Muscle of leg (tissue), 11 donors: ENCODE results near the gene DNAJB1. TPM values are rescaled to one million over a fixed set of nuclear protein-coding genes. Genes with fewer than 3 reads are reported as not detected.
"Not testable (repeated sequence)": the region's sequence is repeated elsewhere in the genome, so short reads cannot be mapped to it uniquely, and the experiment has no call there.

Source experiments
- DNase-seq: peaks from one replicate; pipeline ENCODE4 v3.0.0; 2013
- H3K27ac ChIP-seq: one replicate; pipeline ENCODE4 v1.5.1; 2013; ENCODE audit warnings: mild to moderate bottlenecking, low read length, control low read depth
- H3K27me3 ChIP-seq: one replicate; pipeline ENCODE4 v1.6.1; 2013; ENCODE audit warnings: low read length; ENCODE audit not compliant: control insufficient read depth, insufficient read depth
- H3K36me3 ChIP-seq: one replicate; pipeline ENCODE4 v1.6.1; 2013; ENCODE audit warnings: low read length; ENCODE audit not compliant: control insufficient read depth, insufficient read depth
- H3K4me1 ChIP-seq: one replicate; pipeline ENCODE4 v1.6.1; 2013; ENCODE audit warnings: low read length; ENCODE audit not compliant: control insufficient read depth, insufficient read depth
- H3K4me3 ChIP-seq: one replicate; pipeline ENCODE4 v1.5.1; 2013; ENCODE audit warnings: low read length, control low read depth
- H3K9me3 ChIP-seq: replicated peaks from 2 replicates; pipeline ENCODE4 v1.6.1; 2013; ENCODE audit warnings: low read depth, low read length; ENCODE audit not compliant: control insufficient read depth
- WGBS: methylation state at CpG from one replicate; pipeline ENCODE4 v1.1.5; 2013; ENCODE audit warnings: missing lambda C conversion rate; ENCODE audit not compliant: insufficient coverage; 5-methylcytosine and 5-hydroxymethylcytosine counted together
- polyA plus RNA-seq, 8 donors: library from polyadenylated mRNA; unstranded; fragments of 120-200 nt; gene quantifications; one replicate each; pipeline versions ENCODE4 v1.2.1 to v1.2.3, GENCODE V29; 2013; ENCODE audit warnings: inconsistent platforms in 1 of 8, low replicate concordance in 1 of 8; ENCODE audit not compliant: insufficient read length in 8 of 8, insufficient read depth in 1 of 8
- total RNA-seq: library from RNA; stranded (reverse); fragments of 120-200 nt; gene quantifications from one replicate; pipeline ENCODE4 v1.2.4, GENCODE V29; 2013

DNAJB1 gene
- total and polyA plus RNA-seq, 9 donors = 51.1 to 87.7 (median 75.2) TPM

- peaks cover 37% of the 10 kb centered on the region for H3K36me3 ChIP-seq
- WGBS = 90% methylated on average over 10 of the region's 14 CpGs
- H3K9me3 ChIP-seq = no peaks in the 10 kb centered on the region
- H3K4me3 ChIP-seq = no peak overlapping the region
- DNase-seq = no peak
- no peaks in the 10 kb centered on the region for H3K27me3 ChIP-seq
- H3K27ac ChIP-seq = no peak overlapping the region
- H3K4me1 ChIP-seq = peaks cover 36% of the 10 kb centered on the region
Measured at GRCh38 chr19:14512406-14512961, 5.7 kb downstream of the DNAJB1 start.

- peaks cover 29% of the 10 kb centered on the region for H3K36me3 ChIP-seq
- peak overlapping the region; percentile 29 for H3K27ac ChIP-seq
- H3K27me3 ChIP-seq = no peaks in the 10 kb centered on the region
- H3K4me3 ChIP-seq = no peak overlapping the region
- H3K4me1 ChIP-seq = peaks cover 26% of the 10 kb centered on the region
- WGBS = 72% methylated on average over 3 of the region's 4 CpGs
- no peaks in the 10 kb centered on the region for H3K9me3 ChIP-seq
- DNase-seq = no peak
Measured at GRCh38 chr19:14511229-14511593, 7.0 kb downstream of the DNAJB1 start.

GRCh38 chr19:14510311-14511228, 7.6 kb downstream of the DNAJB1 start:
- peak; percentile 85 for DNase-seq
- peaks cover 26% of the 10 kb centered on the region for H3K4me1 ChIP-seq
- no peaks in the 10 kb centered on the region for H3K27me3 ChIP-seq
- H3K36me3 ChIP-seq = peaks cover 23% of the 10 kb centered on the region
- H3K9me3 ChIP-seq = no peaks in the 10 kb centered on the region
- H3K4me3 ChIP-seq = no peak overlapping the region
- peak overlapping the region; percentile 65 for H3K27ac ChIP-seq
- WGBS = 33% methylated on average over 9 of the region's 22 CpGs

- Histone ChIP-seq H3K4me1 (peaks cover 21% of the 10 kb centered on the region), H3K36me3 (peaks cover 1% of the 10 kb centered on the region), H3K4me3 (no peak overlapping the region), H3K27ac (no peak overlapping the region), H3K9me3 (no peaks in the 10 kb centered on the region), H3K27me3 (no peaks in the 10 kb centered on the region)
- 55% methylated on average over 4 of the region's 12 CpGs for WGBS
- no peak for DNase-seq
Measured at GRCh38 chr19:14507704-14508542, 10.3 kb downstream of the DNAJB1 start.

- Histone ChIP-seq H3K36me3 (no peaks in the 10 kb centered on the region), H3K27ac (peak overlapping the region; percentile 68), H3K27me3 (no peaks in the 10 kb centered on the region), H3K4me3 (no peak overlapping the region), H3K4me1 (peaks cover 17% of the 10 kb centered on the region), H3K9me3 (no peaks in the 10 kb centered on the region)
- DNase-seq = peak; percentile 62
- WGBS = 21% methylated on average over 11 of the region's 19 CpGs
Measured at GRCh38 chr19:14505488-14506239, 12.5 kb downstream of the DNAJB1 start.

- DNase-seq, H3K27ac ChIP-seq, H3K27me3 ChIP-seq, H3K36me3 ChIP-seq, H3K4me3 ChIP-seq, H3K9me3 ChIP-seq: not testable (repeated sequence)
- H3K4me1 ChIP-seq = peaks cover 15% of the 10 kb centered on the region
- WGBS = 90% methylated on average over 2 of the region's 8 CpGs
Measured at GRCh38 chr19:14504575-14504974, 13.6 kb downstream of the DNAJB1 start.

GRCh38 chr19:14503285-14503684, 14.9 kb downstream of the DNAJB1 start:
- Histone ChIP-seq H3K27ac (no peak overlapping the region), H3K27me3 (no peaks in the 10 kb centered on the region), H3K9me3 (no peaks in the 10 kb centered on the region), H3K4me3 (no peak overlapping the region), H3K4me1 (peaks cover 10% of the 10 kb centered on the region), H3K36me3 (no peaks in the 10 kb centered on the region)
- DNase-seq = no peak
- WGBS = 47% methylated on average over 1 of the region's 1 CpG

- Histone ChIP-seq H3K27me3 (no peaks in the 10 kb centered on the region), H3K4me1 (peaks cover 12% of the 10 kb centered on the region), H3K9me3 (no peaks in the 10 kb centered on the region), H3K36me3 (no peaks in the 10 kb centered on the region), H3K4me3 (no peak overlapping the region), H3K27ac (no peak overlapping the region)
- no peak for DNase-seq
- 66% methylated on average over 9 of the region's 11 CpGs for WGBS
Measured at GRCh38 chr19:14502334-14503092, 15.7 kb downstream of the DNAJB1 start.

GRCh38 chr19:14497228-14497921, 20.8 kb downstream of the DNAJB1 start:
- Histone ChIP-seq H3K4me3 (no peak overlapping the region), H3K4me1 (peaks cover 26% of the 10 kb centered on the region), H3K36me3 (peaks cover 9% of the 10 kb centered on the region), H3K27me3 (no peaks in the 10 kb centered on the region), H3K9me3 (no peaks in the 10 kb centered on the region), H3K27ac (peak overlapping the region; percentile 79)
- 53% methylated on average over 3 of the region's 6 CpGs for WGBS
- DNase-seq = peak; percentile 43
